Endothelial cell of umbilical vein (primary cell): ENCODE results near the gene CRLF1.

Experiments
- JUN ChIP-seq: IDR thresholded peaks from 2 replicates; pipeline ENCODE4 v1.6.1; 2011; ENCODE audit warnings: borderline replicate concordance, low read depth; ENCODE audit not compliant: insufficient read length, insufficient read depth
- POLR2A ChIP-seq: IDR thresholded peaks from 2 replicates; pipeline ENCODE4 v1.6.1; 2012; ENCODE audit warnings: low read depth, mild to moderate bottlenecking, control low read depth, low read length
- TF ChIP-seq, protein P1 (sequence below), 2 donors: IDR thresholded peaks; 1 replicate in 1 of 2; 2 replicates in 1 of 2; pipeline ENCODE4 v1.5.1; 2011; ENCODE audit warnings: low read length in 2 of 2, mild to moderate bottlenecking in 2 of 2, moderate library complexity in 2 of 2, control low read depth in 1 of 2, inconsistent platforms in 1 of 2, low read depth in 1 of 2; ENCODE audit not compliant: insufficient read depth in 1 of 2; ENCODE audit errors: extremely low read depth in 1 of 2

DNA sequence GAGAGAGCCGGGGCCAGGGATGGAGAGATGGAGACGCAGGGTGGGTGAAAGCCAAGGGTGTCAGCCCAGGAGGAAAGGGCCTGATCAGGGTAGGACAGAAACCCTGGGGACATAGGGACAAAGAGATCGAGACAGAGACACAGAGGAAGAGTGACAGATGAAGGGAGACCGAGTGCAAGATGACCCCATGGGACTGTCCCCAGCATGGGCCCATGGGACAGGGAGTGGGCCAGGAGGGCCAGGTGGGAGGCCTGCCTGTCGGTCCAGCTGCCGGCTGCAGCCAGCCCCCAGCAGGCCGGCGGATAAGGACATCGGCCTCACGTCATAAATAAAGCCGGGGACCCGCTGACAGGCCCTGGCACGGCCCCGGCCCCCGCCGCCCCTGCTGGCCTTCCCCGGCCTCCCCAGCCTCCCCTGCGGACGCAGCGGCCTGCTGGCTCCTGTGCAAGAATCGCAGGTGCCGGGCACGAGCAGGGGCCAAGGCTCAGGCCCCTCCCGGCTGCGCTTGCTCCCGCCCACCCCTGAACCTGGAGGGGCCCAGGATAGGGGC lies 11.7 kb downstream of the CRLF1 start:
- TF ChIP-seq, protein P1, sequence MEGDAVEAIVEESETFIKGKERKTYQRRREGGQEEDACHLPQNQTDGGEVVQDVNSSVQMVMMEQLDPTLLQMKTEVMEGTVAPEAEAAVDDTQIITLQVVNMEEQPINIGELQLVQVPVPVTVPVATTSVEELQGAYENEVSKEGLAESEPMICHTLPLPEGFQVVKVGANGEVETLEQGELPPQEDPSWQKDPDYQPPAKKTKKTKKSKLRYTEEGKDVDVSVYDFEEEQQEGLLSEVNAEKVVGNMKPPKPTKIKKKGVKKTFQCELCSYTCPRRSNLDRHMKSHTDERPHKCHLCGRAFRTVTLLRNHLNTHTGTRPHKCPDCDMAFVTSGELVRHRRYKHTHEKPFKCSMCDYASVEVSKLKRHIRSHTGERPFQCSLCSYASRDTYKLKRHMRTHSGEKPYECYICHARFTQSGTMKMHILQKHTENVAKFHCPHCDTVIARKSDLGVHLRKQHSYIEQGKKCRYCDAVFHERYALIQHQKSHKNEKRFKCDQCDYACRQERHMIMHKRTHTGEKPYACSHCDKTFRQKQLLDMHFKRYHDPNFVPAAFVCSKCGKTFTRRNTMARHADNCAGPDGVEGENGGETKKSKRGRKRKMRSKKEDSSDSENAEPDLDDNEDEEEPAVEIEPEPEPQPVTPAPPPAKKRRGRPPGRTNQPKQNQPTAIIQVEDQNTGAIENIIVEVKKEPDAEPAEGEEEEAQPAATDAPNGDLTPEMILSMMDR (IDR thresholded peaks at IDR 0.05; ENCODE audit: extremely low read depth in 1 of 2, insufficient read depth in 1 of 2, low read depth in 1 of 2, low read length in 2 of 2): no peak
- TF ChIP-seq POLR2A (no peak), JUN (no peak)
